AG04450 (cell line): ENCODE data around the gene USP37. TPM values are rescaled to one million over a fixed set of nuclear protein-coding genes. Genes with fewer than 3 reads are reported as not detected.

ENCODE experiments used
- CTCF ChIA-PET: fragments of 300-600, 350-600 bp; formaldehyde crosslinking; extraction: SDS; loops from one replicate; lab custom pipeline; 2022; ENCODE audit warnings: antibody characterized with exemption, inconsistent platforms; lab: Charles Lee
- POLR2A ChIA-PET: fragments of 350-600 bp; formaldehyde crosslinking; extraction: SDS; loops from one replicate; lab custom pipeline; 2021; ENCODE audit warnings: antibody characterized with exemption, inconsistent platforms; lab: Yijun Ruan, JAX
- DNase-seq: peaks from one replicate; pipeline ENCODE4 v3.0.0-alpha.2; 2011; ENCODE audit warnings: low read depth, low spot score
- H3K27ac ChIP-seq: one replicate; pipeline ENCODE4 v1.5.1; 2012; ENCODE audit warnings: low read depth, low read length, control low read depth
- H3K27me3 ChIP-seq: one replicate; pipeline ENCODE4 v1.6.0; 2012; ENCODE audit warnings: low read length; ENCODE audit not compliant: control insufficient read depth, insufficient read depth
- H3K4me3 ChIP-seq: 2 replicates; pipeline ENCODE4 v1.5.1; 2011; ENCODE audit warnings: mild to moderate bottlenecking, low read depth, low read length, control low read depth
- H3K9me3 ChIP-seq: 2 replicates; pipeline ENCODE4 v1.5.1; 2012; ENCODE audit warnings: low read length; ENCODE audit not compliant: control insufficient read depth, insufficient read depth
- CTCF ChIP-seq: IDR thresholded peaks from 2 replicates; pipeline ENCODE4 v1.5.1; 2011; ENCODE audit warnings: low read depth, low read length, control low read depth, inconsistent platforms
- polyA plus RNA-seq: library from polyadenylated mRNA; depleted of rRNA; stranded (reverse); fragments of >200 nt; gene quantifications from 2 replicates; pipeline ENCODE4 v1.2.3, GENCODE V29; 2011

USP37 gene
- polyA plus RNA-seq, 1 experiment = 4.9 TPM

DNA sequence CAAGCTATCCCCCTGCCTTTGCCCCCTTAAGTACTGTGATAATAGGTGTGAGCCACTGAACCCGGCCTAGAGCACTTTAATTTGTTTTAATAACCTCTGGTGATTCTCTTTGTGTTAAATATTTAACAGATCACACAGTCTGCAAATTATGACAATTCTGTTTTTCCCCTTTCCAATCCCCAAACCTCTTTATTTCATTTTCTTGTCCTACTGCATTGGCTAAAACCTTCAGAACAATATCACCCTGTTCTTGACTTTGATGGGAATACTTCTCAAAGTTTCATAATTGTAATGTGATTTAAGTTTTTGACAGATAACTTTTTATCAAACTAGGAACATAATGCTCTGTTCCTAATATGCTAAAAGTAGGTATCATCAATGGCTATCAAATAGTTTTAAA lies 44.5 kb downstream of the USP37 start:
- POLR2A ChIA-PET = no interaction called here
- DNase-seq = no peak
- Histone ChIP-seq H3K27ac (no peak overlapping the region), H3K27me3 (no peaks in the 10 kb centered on the region), H3K4me3 (no peak overlapping the region), H3K9me3 (peaks cover 8% of the 10 kb centered on the region)
- TF ChIP-seq CTCF = no peak
- CTCF ChIA-PET = no interaction called here

GRCh38 chr2:218518876-218519275 lies 49.3 kb downstream of the USP37 start:
- no peak overlapping the region for H3K27ac ChIP-seq
- ChIA-PET CTCF (no interaction called here), POLR2A (no interaction called here)
- H3K9me3 ChIP-seq = no peaks in the 10 kb centered on the region
- H3K4me3 ChIP-seq = no peak overlapping the region
- TF ChIP-seq CTCF = no peak
- no peak for DNase-seq
- H3K27me3 ChIP-seq = no peaks in the 10 kb centered on the region

- ChIA-PET POLR2A (interaction anchor here (0.6 kb wide), 1 partner anchor 59 kb away, joined by 3 read pairs; no protein-coding TSS in a partner anchor), CTCF (interaction anchor here (0.7 to 1.4 kb wide), 3 partner anchors 16 to 60 kb away, joined by 3 to 5 read pairs (median 3); no protein-coding TSS in a partner anchor)
- H3K9me3 ChIP-seq = no peaks in the 10 kb centered on the region
- no peak for TF ChIP-seq CTCF
- DNase-seq = no peak
- H3K4me3 ChIP-seq = no peak overlapping the region
- H3K27ac ChIP-seq = no peak overlapping the region
- no peaks in the 10 kb centered on the region for H3K27me3 ChIP-seq
Observed at GRCh38 chr2:218517434-218518206, 50.5 kb downstream of the USP37 start.

GRCh38 chr2:218516614-218517013 lies 51.5 kb downstream of the USP37 start:
- H3K9me3 ChIP-seq = no peaks in the 10 kb centered on the region
- CTCF ChIA-PET = interaction anchor here (0.6 to 1.4 kb wide), 6 partner anchors 9 to 66 kb away, joined by 3 to 5 read pairs (median 4); no protein-coding TSS in a partner anchor
- no peaks in the 10 kb centered on the region for H3K27me3 ChIP-seq
- POLR2A ChIA-PET = no interaction called here
- peak; percentile 37 for TF ChIP-seq CTCF
- no peak overlapping the region for H3K4me3 ChIP-seq
- H3K27ac ChIP-seq = no peak overlapping the region
- no peak for DNase-seq

DNA sequence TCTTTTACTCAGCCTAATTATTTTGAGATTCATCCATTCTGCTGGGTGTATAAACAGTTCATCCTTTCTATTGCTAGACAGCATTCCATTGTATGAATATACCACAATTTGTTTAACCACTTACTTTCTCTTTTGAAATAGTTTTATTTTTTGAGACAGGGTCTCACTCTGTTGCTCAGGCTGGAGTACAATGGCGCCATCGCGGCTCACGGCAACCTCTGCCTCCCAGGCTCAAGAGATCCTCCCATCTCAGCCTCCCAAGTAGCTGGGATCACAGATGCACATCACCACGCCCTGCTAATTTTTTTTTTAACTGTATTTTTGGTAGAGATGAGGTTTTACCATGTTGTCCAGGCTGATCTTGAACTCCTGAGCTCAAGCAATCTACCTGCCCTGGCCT lies 54.5 kb downstream of the USP37 start:
- no peak for TF ChIP-seq CTCF
- ChIA-PET POLR2A (no interaction called here), CTCF (no interaction called here)
- Histone ChIP-seq H3K27me3 (no peaks in the 10 kb centered on the region), H3K4me3 (no peak overlapping the region), H3K27ac (no peak overlapping the region), H3K9me3 (no peaks in the 10 kb centered on the region; the same call in 1 of the 2 replicates)
- no peak for DNase-seq
